ENCODE data around the gene CALML4. TPM values are rescaled to one million over a fixed set of nuclear protein-coding genes. Genes with fewer than 3 reads are reported as not detected.
"Not testable (repeated sequence)": the region's sequence is repeated elsewhere in the genome, so short reads cannot be mapped to it uniquely, and the experiment has no call there.

The CALML4 gene
- total RNA-seq, 1 donor = 2.2 TPM

DNA sequence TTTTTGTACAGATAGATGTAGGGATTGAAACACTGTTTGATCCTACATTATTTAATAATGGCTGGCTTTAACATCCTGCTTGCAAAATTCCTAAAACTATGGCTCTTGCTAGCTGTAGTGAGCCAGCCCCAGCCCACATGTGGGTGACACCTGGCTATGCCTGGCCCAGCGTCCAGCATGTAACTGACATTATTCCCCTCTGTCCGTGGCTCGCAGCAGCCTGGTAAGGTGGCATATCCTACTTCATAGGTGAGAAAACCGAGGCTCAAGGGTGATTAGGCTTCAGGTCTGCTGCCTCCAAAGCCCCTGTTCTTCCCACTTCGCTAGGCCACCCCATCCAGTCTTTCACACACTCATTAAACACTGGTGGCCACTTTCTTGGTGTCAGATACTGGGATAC is 1.6 kb downstream of the CALML4 start:
- Histone ChIP-seq H3K79me2 (ENCODE audit: insufficient read depth, low read length) (no peaks in the 10 kb centered on the region), H4K20me1 (ENCODE audit: insufficient read depth, low read length) (peaks cover 9% of the 10 kb centered on the region), H2AFZ (ENCODE audit: low read length) (no peak overlapping the region), H3K27me3 (ENCODE audit: insufficient read depth, low read length) (no peaks in the 10 kb centered on the region), H3K4me2 (ENCODE audit: insufficient read depth, low read length) (no peak overlapping the region), H3K27ac (ENCODE audit: low read depth, low read length) (no peak overlapping the region), H3K9me3 (ENCODE audit: low read depth, low read length) (no peaks in the 10 kb centered on the region), H3K4me3 (ENCODE audit: insufficient read depth, low read length) (no peak overlapping the region), H3K4me1 (ENCODE audit: insufficient read depth, low read length) (peaks cover 6% of the 10 kb centered on the region), H3K36me3 (ENCODE audit: insufficient read depth, low read length) (no peaks in the 10 kb centered on the region)
- TF ChIP-seq, protein P1, sequence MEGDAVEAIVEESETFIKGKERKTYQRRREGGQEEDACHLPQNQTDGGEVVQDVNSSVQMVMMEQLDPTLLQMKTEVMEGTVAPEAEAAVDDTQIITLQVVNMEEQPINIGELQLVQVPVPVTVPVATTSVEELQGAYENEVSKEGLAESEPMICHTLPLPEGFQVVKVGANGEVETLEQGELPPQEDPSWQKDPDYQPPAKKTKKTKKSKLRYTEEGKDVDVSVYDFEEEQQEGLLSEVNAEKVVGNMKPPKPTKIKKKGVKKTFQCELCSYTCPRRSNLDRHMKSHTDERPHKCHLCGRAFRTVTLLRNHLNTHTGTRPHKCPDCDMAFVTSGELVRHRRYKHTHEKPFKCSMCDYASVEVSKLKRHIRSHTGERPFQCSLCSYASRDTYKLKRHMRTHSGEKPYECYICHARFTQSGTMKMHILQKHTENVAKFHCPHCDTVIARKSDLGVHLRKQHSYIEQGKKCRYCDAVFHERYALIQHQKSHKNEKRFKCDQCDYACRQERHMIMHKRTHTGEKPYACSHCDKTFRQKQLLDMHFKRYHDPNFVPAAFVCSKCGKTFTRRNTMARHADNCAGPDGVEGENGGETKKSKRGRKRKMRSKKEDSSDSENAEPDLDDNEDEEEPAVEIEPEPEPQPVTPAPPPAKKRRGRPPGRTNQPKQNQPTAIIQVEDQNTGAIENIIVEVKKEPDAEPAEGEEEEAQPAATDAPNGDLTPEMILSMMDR (IDR thresholded peaks at IDR 0.05; ENCODE audit: extremely low read depth, low read depth, low read length) = no peak
- no peak for DNase-seq (ENCODE audit: insufficient read length, low spot score, missing footprints)

DNA sequence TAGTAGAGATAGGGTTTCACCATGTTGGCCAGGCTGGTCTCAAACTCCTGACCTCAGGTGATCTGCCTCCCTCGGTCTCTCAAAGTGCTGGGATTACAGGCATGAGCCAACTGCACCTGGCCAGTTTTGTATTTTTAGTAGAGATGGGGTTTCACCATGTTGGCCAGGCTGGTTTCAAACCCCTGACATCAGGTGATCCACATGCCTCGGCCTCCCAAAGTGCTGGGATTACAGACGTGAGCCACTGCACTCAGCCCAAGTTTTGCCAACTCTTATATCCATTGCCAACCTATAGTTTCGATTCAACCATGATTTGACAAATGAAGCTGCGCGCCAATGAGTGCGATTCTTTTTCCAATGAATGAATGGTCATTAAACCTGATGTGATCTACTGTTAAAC is 2.1 kb downstream of the CALML4 start:
- H3K79me2 ChIP-seq (ENCODE audit: insufficient read depth, low read length) = not testable (repeated sequence)

DNA sequence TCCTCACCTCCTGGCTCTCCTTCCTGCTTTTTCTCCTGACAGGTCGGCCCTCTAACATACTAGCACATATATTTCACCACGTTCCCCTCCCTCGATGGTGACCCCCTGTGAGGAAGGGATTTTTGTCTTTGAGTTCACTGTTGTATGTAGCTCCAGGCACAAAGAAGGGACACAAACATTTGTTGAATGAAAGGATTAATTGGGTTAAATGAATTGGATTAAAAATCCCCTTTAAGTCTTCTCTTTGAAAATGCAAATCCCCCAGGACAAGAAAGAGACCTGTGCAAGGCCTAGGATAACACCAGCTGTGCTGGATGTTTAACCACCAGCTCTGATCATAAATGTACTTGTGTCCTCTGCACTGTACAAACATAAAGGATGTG is 3.3 kb downstream of the CALML4 start:
- TF ChIP-seq, protein P1 (IDR thresholded peaks at IDR 0.05; ENCODE audit: extremely low read depth, low read depth, low read length) = no peak
- no peaks in the 10 kb centered on the region for H3K9me3 ChIP-seq (ENCODE audit: low read depth, low read length)

More for the DNA sequence above, 2.1 kb downstream of the CALML4 start:
- H3K4me2 ChIP-seq (ENCODE audit: insufficient read depth, low read length); H4K20me1 ChIP-seq (ENCODE audit: insufficient read depth, low read length); H3K4me1 ChIP-seq (ENCODE audit: insufficient read depth, low read length); DNase-seq (ENCODE audit: insufficient read length, low spot score, missing footprints); H3K4me3 ChIP-seq (ENCODE audit: insufficient read depth, low read length); H3K36me3 ChIP-seq (ENCODE audit: insufficient read depth, low read length); H3K27me3 ChIP-seq (ENCODE audit: insufficient read depth, low read length); H3K27ac ChIP-seq (ENCODE audit: low read depth, low read length); H3K9me3 ChIP-seq (ENCODE audit: low read depth, low read length); H2AFZ ChIP-seq (ENCODE audit: low read length): not testable (repeated sequence)

DNA sequence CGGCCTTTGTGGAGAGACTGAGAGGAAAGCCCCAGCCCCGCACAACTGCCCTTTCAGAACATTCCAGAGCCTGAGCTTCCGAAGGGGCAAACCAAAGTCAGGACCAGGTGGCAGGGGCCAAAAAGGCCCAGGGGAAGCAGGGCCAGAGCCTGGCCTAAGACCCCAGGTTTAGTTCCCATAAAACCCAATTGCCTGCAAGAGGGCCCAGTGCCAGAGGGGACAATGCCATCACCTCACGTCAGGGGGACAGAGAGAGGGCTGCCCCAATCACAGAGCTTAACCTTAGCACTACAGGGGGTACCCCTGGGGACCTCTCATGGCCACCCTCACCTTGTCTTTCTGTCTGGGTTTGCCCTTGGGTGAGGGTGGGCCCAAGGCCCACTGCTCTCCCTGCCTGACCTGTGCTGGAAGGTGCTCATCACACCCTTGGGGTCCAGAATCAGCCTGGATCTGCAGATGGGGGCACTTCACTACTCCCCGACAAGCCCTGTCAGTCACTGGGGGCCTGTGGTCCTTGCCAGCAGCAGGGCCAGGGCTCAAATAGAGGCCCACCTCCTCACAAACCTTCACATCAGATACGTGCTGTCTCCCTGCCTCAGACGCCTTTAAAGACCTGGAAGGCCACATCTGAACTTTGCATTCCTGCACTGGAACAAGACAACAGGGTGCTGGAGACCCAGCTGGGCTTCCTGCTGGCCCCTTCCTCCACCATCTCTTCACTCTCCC is 3.8 kb downstream of the CALML4 start:
- Histone ChIP-seq H3K79me2 (ENCODE audit: insufficient read depth, low read length) (no peaks in the 10 kb centered on the region), H3K27me3 (ENCODE audit: insufficient read depth, low read length) (no peaks in the 10 kb centered on the region), H2AFZ (ENCODE audit: low read length) (no peak overlapping the region), H3K4me2 (ENCODE audit: insufficient read depth, low read length) (no peak overlapping the region), H3K4me1 (ENCODE audit: insufficient read depth, low read length) (peaks cover 6% of the 10 kb centered on the region), H3K27ac (ENCODE audit: low read depth, low read length) (no peak overlapping the region), H3K36me3 (ENCODE audit: insufficient read depth, low read length) (peaks cover 3% of the 10 kb centered on the region), H3K4me3 (ENCODE audit: insufficient read depth, low read length) (no peak overlapping the region), H4K20me1 (ENCODE audit: insufficient read depth, low read length) (peaks cover 9% of the 10 kb centered on the region), H3K9me3 (ENCODE audit: low read depth, low read length) (no peaks in the 10 kb centered on the region)
- DNase-seq (ENCODE audit: insufficient read length, low spot score, missing footprints) = no peak
- TF ChIP-seq, protein P1 (IDR thresholded peaks at IDR 0.05; ENCODE audit: extremely low read depth, low read depth, low read length) = no peak

More for the DNA sequence above, 3.3 kb downstream of the CALML4 start:
- Histone ChIP-seq H3K27ac (ENCODE audit: low read depth, low read length) (no peak overlapping the region), H3K4me3 (ENCODE audit: insufficient read depth, low read length) (no peak overlapping the region), H3K4me2 (ENCODE audit: insufficient read depth, low read length) (no peak overlapping the region), H3K27me3 (ENCODE audit: insufficient read depth, low read length) (no peaks in the 10 kb centered on the region), H3K4me1 (ENCODE audit: insufficient read depth, low read length) (peaks cover 6% of the 10 kb centered on the region), H2AFZ (ENCODE audit: low read length) (no peak overlapping the region), H3K79me2 (ENCODE audit: insufficient read depth, low read length) (no peaks in the 10 kb centered on the region), H3K36me3 (ENCODE audit: insufficient read depth, low read length) (peaks cover 3% of the 10 kb centered on the region), H4K20me1 (ENCODE audit: insufficient read depth, low read length) (peaks cover 13% of the 10 kb centered on the region)
- no peak for DNase-seq (ENCODE audit: insufficient read length, low spot score, missing footprints)
